ENCODE results near the gene SLC26A1.

- TF ChIP-seq POLR2A (IDR thresholded peaks at IDR 0.05): no peak
- TF ChIP-seq CTCF (IDR thresholded peaks at IDR 0.05): no peak
Observed at GRCh38 chr4:951594-952468, 41.4 kb downstream of the SLC26A1 start.

Data from body of pancreas (tissue), 4 donors.